22Rv1 (cell line): ENCODE data around the gene SCYL2.

ENCODE experiments used
- CTCF ChIP-seq: fragments of 450-650 bp; IDR thresholded peaks from 2 replicates; pipeline ENCODE4 v1.5.1; 2017; ENCODE audit warnings: mild to moderate bottlenecking
- ZFX ChIP-seq: fragments of 450-650 bp; IDR thresholded peaks from 2 replicates; pipeline ENCODE4 v1.6.1; 2017; ENCODE audit warnings: antibody characterized with exemption, borderline replicate concordance

GRCh38 chr12:100229876-100230275 lies 37.1 kb upstream of the SCYL2 start:
- no peak for TF ChIP-seq CTCF
- TF ChIP-seq ZFX, result no peak
